GM13976 (cell line): ENCODE data around the gene CAPN14.

Source experiments
- DNase-seq: peaks from one replicate; pipeline ENCODE4 v3.0.0; 2012; ENCODE audit warnings: low spot score
- CTCF ChIP-seq: IDR thresholded peaks from 2 replicates; pipeline ENCODE4 v1.5.1; 2012; ENCODE audit warnings: borderline replicate concordance, mild to moderate bottlenecking; ENCODE audit not compliant: insufficient read depth; ENCODE audit errors: extremely low read depth, missing control alignments, control extremely low read depth
- in situ Hi-C: fragments of 300-500 bp; cut with MboI; formaldehyde crosslinking; loops from one replicate; pipeline ENCODE4 v1.12.0; 2022; ENCODE audit warnings: low sequenced_read_pairs, mixed read lengths, inconsistent platforms; ENCODE audit not compliant: unreplicated experiment

The CAPN14 gene

DNA sequence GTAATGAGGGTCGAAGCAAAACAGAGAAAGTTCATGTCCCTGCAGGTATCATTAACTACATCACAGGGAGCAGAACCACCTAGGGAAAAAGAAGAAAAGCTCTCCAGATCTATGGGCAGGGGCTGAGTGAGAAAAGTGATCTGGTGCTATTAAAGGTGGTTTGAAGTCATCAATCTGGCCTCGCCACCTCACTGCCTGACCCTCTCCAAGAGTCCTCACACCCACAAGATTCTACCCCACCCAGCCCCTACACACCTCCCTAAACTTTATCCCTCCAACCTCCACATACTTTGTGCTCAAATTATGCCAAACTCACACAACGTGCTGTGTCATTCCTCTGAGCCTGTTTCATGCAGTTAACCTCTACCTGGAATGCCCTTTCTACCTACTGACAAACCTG, 81.3 kb downstream of the CAPN14 start:
- in situ Hi-C loops: no loop called here
- no peak for TF ChIP-seq CTCF

DNA sequence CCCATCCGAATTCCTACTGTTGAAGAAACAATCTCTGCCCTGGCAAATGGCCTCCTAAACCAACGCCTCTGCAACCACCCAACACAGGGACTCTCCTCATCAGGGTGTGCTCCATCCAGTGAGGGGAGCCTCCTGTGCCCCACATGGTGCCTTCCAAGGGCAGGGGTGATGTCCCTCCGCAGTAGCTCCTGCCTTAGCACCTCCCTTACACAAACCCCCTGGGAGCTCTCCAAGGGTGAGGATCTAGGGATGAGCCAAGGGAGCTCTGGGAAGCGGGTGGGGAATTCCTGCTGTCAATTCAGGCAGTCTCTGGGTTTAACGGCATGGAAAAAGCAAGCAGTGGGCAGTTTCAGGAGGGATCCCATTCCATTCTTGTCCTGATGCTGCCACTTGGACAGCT, 82.8 kb downstream of the CAPN14 start:
- in situ Hi-C loops: no loop called here
- no peak for DNase-seq
- TF ChIP-seq CTCF: no peak

More for the DNA sequence above, 81.3 kb downstream of the CAPN14 start:
- no peak for DNase-seq

GRCh38 chr2:31132786-31133185, 84.5 kb downstream of the CAPN14 start:
- in situ Hi-C loops: no loop called here
- DNase-seq: no peak
- TF ChIP-seq CTCF: no peak

DNA sequence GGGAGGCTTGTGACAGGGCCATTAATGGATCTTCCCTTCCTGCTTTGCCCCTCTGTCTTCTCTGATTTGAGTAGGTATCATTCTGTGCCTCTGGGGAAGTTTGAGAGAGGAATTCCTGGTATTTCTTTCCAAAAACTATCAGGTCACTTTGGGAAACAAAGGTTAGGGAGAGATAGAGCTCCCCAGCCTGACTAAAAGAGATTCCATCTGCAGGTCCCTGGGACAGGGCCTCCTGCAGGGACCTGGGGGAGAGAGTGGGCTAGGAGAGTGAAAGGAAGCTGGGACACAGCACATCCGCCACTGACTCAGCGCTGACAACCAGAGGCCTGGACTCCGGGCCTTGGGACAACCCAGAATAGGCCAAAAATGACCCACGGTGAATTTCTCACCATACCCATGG, 85.4 kb downstream of the CAPN14 start:
- TF ChIP-seq CTCF: no peak
- no peak for DNase-seq
- in situ Hi-C loops: no loop called here

GRCh38 chr2:31129375-31130171, 87.7 kb downstream of the CAPN14 start:
- no peak for TF ChIP-seq CTCF
- in situ Hi-C loops: no loop called here
- no peak for DNase-seq

- TF ChIP-seq CTCF: no peak
- no peak for DNase-seq
- in situ Hi-C loops: no loop called here
Observed at GRCh38 chr2:31127931-31128330, 89.4 kb downstream of the CAPN14 start.
